ENCODE measurements around the gene EXOC1.

The EXOC1 gene

DNA sequence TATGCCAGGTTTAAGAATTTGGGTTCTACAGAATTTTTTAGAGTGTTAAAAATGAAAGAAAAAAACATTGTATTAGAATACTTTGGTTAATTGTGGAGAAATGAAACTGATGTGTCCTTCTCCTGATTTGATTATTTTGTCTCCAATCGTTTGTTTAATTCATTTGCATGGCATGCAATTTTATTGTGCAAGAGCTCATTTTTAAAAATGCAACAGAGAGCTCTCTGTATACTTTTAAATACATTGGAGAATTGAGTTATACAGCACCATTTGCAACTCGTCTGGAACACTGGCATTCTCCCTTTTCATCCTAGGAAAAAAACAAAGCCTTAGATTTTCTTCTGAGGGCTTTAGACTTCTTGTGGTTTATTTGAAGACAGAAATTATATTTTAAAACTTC is 33.2 kb upstream of the EXOC1 start:
- no peak overlapping the region for H3K4me3 ChIP-seq (ENCODE audit: low read depth, low read length)
- no peak for TF ChIP-seq MYC (IDR thresholded peaks at IDR 0.05; ENCODE audit: low read depth, low read length)
- TF ChIP-seq POLR2A (IDR thresholded peaks at IDR 0.05; ENCODE audit: extremely low read depth, insufficient read length) = no peak
- TF ChIP-seq, protein P1, sequence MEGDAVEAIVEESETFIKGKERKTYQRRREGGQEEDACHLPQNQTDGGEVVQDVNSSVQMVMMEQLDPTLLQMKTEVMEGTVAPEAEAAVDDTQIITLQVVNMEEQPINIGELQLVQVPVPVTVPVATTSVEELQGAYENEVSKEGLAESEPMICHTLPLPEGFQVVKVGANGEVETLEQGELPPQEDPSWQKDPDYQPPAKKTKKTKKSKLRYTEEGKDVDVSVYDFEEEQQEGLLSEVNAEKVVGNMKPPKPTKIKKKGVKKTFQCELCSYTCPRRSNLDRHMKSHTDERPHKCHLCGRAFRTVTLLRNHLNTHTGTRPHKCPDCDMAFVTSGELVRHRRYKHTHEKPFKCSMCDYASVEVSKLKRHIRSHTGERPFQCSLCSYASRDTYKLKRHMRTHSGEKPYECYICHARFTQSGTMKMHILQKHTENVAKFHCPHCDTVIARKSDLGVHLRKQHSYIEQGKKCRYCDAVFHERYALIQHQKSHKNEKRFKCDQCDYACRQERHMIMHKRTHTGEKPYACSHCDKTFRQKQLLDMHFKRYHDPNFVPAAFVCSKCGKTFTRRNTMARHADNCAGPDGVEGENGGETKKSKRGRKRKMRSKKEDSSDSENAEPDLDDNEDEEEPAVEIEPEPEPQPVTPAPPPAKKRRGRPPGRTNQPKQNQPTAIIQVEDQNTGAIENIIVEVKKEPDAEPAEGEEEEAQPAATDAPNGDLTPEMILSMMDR (IDR thresholded peaks at IDR 0.05; ENCODE audit: low read depth, low read length) = no peak
- TF ChIP-seq, protein P2, sequence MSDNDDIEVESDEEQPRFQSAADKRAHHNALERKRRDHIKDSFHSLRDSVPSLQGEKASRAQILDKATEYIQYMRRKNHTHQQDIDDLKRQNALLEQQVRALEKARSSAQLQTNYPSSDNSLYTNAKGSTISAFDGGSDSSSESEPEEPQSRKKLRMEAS (IDR thresholded peaks at IDR 0.05; ENCODE audit: low read depth, low read length) = no peak
- no peak for DNase-seq (ENCODE audit: low read depth)

DNA sequence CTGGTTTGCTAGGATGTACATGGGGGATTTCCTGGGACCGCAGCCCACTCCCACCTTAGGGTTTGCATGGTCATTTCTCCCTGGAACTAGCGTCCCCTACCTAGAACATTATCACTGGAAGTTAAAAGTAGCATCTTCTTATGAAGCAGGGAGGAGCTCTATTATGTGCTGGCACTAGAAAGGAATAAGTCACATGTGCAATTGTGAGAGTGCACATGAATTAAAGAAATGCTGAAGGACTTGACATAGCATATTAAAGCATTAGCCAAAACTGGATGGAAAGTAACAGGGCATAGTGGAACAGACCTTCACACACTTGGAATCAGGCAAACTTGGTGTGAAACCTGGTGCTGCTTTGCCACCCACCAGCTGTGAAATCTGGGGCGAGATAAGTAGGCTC is 31.1 kb upstream of the EXOC1 start:
- TF ChIP-seq, protein P1 (IDR thresholded peaks at IDR 0.05; ENCODE audit: low read depth, low read length) = no peak
- TF ChIP-seq POLR2A (IDR thresholded peaks at IDR 0.05; ENCODE audit: extremely low read depth, insufficient read length) (no peak), MYC (IDR thresholded peaks at IDR 0.05; ENCODE audit: low read depth, low read length) (no peak)
- TF ChIP-seq, protein P2 (IDR thresholded peaks at IDR 0.05; ENCODE audit: low read depth, low read length) = no peak
- DNase-seq (ENCODE audit: low read depth) = no peak

DNA sequence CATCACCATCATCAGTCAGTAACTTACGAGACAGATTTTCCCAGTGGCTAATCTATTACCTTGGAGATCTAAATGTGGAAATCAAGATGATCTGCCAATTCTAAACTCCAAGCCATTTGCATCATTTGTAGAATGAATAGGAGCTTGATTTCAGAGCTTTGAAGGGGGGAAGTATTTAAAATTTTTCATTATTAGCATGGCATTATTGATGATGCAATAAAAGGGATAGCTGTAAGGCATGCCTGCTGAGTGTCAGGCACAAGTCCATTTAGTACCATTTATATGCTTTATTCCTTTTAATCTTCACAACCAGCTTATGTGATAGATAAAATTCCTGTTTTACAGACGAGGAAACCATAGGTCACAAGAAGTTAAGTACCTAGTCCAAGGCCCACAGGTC is 28.6 kb upstream of the EXOC1 start:
- no peak for DNase-seq (ENCODE audit: low read depth)
- TF ChIP-seq POLR2A (IDR thresholded peaks at IDR 0.05; ENCODE audit: extremely low read depth, insufficient read length) = no peak
- TF ChIP-seq, protein P2 (IDR thresholded peaks at IDR 0.05; ENCODE audit: low read depth, low read length) = no peak
- TF ChIP-seq, protein P1 (IDR thresholded peaks at IDR 0.05; ENCODE audit: low read depth, low read length) = no peak
- TF ChIP-seq MYC (IDR thresholded peaks at IDR 0.05; ENCODE audit: low read depth, low read length) = no peak
- no peak overlapping the region for H3K4me3 ChIP-seq (ENCODE audit: low read depth, low read length)

More for the DNA sequence above, 31.1 kb upstream of the EXOC1 start:
- H3K4me3 ChIP-seq (ENCODE audit: low read depth, low read length) = no peak overlapping the region

DNA sequence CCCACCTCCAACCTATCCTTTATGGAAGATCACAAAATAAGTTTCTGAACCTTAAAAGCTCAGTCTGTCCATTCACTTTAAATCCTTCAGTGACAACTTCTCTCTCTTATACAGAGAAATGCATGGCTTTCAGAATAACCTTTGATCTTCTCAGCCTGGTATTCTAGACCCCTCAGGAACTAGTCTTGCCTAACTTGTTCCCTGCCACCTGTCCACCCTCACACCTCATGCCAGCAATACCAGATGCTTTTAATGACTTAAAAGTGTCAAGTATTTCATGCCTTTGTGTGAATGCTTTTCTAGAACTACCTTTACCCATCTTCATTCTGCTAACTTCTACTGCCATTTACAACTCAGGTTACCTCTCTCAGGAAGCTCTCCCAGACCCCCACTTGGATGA is 26.5 kb upstream of the EXOC1 start:
- H3K4me3 ChIP-seq (ENCODE audit: low read depth, low read length) = no peak overlapping the region
- TF ChIP-seq MYC (IDR thresholded peaks at IDR 0.05; ENCODE audit: low read depth, low read length) (no peak), POLR2A (IDR thresholded peaks at IDR 0.05; ENCODE audit: extremely low read depth, insufficient read length) (no peak)
- TF ChIP-seq, protein P1 (IDR thresholded peaks at IDR 0.05; ENCODE audit: low read depth, low read length) = no peak
- TF ChIP-seq, protein P2 (IDR thresholded peaks at IDR 0.05; ENCODE audit: low read depth, low read length) = no peak
- no peak for DNase-seq (ENCODE audit: low read depth)

DNA sequence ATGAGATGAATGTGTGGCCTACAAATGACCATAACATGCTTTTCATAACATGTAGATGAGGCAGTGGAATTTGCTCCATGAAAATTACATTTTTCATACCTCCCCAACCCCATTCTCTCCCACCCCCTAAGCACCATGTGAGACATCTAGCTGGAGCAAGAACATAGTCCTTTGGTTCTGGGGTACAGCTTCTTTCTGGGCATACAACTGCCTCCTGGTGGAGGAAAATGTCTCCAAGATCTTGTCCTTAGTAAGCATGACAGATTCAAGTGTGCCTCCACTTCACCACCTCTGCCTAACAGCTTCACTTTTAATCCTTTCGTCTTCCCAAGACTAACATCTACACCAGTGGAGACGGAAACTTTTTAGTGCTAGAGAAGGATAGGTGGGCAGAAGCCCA is 25.9 kb upstream of the EXOC1 start:
- TF ChIP-seq, protein P2 (IDR thresholded peaks at IDR 0.05; ENCODE audit: low read depth, low read length) = no peak
- TF ChIP-seq, protein P1 (IDR thresholded peaks at IDR 0.05; ENCODE audit: low read depth, low read length) = no peak
- TF ChIP-seq POLR2A (IDR thresholded peaks at IDR 0.05; ENCODE audit: extremely low read depth, insufficient read length) = no peak
- no peak for TF ChIP-seq MYC (IDR thresholded peaks at IDR 0.05; ENCODE audit: low read depth, low read length)
- no peak for DNase-seq (ENCODE audit: low read depth)
- no peak overlapping the region for H3K4me3 ChIP-seq (ENCODE audit: low read depth, low read length)

DNA sequence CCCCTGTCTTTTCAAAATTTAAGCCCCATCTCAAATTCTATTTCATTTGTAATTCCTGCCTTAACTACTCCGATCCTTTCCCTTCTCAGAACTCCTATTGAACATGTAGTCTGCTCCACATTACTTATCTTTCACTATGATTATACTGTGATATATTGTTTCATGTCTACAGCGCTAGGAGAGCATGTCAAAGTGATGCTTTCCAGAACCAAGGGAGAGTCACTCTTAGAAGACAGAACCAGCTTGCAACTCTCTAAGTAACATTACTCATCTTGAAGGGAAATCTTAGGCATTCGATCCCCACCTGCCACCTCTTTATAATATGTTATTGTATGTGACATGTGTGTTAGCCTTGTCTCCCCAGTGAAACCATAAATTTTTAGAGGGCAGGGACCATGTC is 23.4 kb upstream of the EXOC1 start:
- DNase-seq (ENCODE audit: low read depth) = no peak
- TF ChIP-seq, protein P1 (IDR thresholded peaks at IDR 0.05; ENCODE audit: low read depth, low read length) = no peak
- TF ChIP-seq, protein P2 (IDR thresholded peaks at IDR 0.05; ENCODE audit: low read depth, low read length) = no peak
- no peak for TF ChIP-seq MYC (IDR thresholded peaks at IDR 0.05; ENCODE audit: low read depth, low read length)
- TF ChIP-seq POLR2A (IDR thresholded peaks at IDR 0.05; ENCODE audit: extremely low read depth, insufficient read length) = no peak
- H3K4me3 ChIP-seq (ENCODE audit: low read depth, low read length) = no peak overlapping the region
